HG03025 (cell line): ENCODE data around the gene FAM107B.
"Not testable (repeated sequence)": the region's sequence is repeated elsewhere in the genome, so short reads cannot be mapped to it uniquely, and the experiment has no call there.

Experiments used
- ATAC-seq: cut with Tn5 transposase; IDR thresholded peaks from one replicate; pipeline ENCODE4 v1.9.1; 2021; ENCODE audit warnings: mild to moderate bottlenecking, moderate library complexity; ENCODE audit not compliant: unreplicated experiment, low FRiP score

The FAM107B gene

GRCh38 chr10:14648005-14648765 lies 126.5 kb downstream of the FAM107B start:
- ATAC-seq, result peak; percentile 98

- ATAC-seq, result no peak
Measured at GRCh38 chr10:14645239-14645960, 129.3 kb downstream of the FAM107B start.

- no peak for ATAC-seq
Measured at GRCh38 chr10:14639637-14640036, 135.1 kb downstream of the FAM107B start.

- no peak for ATAC-seq
Measured at GRCh38 chr10:14635043-14635710, 139.5 kb downstream of the FAM107B start.

DNA sequence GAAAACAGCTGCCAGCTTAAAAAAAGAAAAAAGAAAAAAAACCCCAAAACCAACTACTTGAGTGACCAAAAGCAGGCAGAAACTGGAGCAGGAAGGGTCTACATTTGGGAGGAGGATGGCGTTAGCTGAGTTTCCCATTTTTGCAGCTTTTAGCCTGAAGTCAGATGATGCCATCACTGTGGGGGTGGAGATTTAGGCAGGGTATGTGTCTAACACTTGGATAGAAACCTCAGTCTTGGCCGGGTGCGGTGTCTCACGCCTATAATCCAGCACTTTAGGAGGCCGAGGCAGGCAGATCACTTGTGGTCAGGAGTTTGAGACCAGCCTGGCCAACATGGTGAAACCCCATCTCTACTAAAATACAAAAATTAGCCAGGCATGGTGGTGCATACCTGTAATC lies 140.1 kb downstream of the FAM107B start:
- ATAC-seq, result not testable (repeated sequence)

DNA sequence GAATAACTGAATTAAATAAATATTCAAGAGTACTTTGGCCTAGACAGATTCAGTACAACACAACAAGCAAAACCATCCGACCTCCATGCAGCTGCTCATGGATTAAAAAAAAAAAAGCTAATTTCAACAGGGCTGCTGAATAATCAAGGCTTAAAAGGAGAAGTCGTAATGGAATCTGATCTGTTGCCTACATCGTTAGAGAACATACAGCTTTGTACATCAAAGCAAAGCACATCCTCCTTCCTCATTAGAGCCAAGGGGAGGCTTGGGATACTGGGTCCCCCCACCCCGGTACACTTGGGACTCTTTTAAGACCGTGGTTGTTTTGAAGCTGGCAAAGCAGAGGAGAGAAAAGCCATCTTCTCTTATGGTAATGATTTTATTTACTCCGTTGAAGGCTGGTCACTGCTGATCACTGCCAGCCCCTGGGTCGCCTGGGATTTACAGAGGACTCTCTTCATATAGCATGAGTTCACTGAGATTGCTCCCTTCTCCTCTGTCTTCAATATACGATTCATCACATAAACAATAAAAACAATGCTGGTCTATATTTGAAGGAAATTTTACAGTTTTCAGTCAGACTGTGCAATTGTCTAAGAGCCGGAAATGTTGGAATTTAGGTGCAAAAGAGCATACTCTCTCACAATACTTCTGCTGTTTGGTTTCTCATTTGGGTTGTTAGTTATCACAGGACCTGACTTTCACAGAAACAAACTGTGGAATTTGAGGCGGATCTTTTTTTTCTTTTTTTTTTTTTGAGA lies 148.8 kb downstream of the FAM107B start:
- ATAC-seq, result no peak

DNA sequence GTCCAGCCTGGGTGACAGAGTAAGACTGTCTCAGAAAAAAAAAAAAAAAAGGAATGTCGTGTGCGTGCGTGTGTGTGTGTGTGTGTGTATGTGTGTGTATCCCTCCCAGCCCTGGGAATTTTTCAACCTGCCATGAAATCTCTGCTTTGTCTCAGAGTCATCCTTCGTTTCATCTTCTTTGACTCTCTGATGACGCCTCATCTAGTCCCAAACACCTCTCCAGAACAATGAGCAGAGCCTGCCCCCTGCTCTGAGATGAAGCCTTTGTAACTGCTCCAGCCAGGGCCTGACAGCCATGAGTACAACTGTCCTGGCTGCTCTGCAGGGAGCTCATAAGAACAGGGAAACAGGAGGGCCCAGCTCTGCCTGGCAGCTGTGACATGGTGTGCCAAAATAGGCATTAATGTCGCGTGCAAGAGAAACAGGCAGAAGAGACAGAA lies 149.5 kb downstream of the FAM107B start:
- ATAC-seq, result no peak

DNA sequence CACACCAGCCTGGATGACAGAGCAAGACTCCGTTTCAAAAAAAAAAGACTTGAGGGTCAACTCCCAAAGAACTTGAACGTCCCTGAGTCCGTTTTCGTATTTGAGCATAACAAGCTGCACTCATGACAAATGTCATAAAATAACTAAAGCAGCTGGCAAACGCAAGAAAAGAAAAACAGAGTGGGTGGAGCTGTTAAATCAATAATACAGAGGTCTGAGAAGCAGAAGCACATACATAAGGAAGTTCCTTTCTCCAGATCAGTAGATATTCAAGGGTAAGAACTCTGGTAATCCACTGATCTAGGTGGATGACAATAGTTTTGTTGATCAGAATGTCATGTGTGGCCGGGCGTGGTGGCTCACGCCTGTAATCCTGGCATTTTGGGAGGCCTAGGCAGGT lies 150.1 kb downstream of the FAM107B start:
- no peak for ATAC-seq

- ATAC-seq, result no peak
Measured at GRCh38 chr10:14623931-14624330, 150.8 kb downstream of the FAM107B start.

DNA sequence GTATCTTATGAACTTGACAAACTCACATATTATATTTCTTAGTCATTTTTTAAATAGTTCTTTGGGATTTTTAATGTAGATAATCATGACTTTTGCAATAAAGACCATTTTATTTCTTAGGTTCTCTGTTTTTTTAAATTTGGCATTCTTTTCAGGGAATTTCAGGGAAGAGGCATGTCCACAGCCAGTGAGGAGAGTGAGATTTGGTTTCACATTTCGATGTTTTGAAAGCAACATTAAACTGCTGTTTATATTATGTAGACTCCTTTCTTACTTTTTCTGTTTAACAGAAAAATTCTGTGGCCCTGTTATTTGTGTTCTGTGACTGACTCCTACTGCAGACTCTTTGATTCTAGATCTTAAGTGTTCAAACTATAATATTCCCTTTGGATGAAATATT lies 153.7 kb downstream of the FAM107B start:
- ATAC-seq, result no peak

GRCh38 chr10:14618674-14619073 lies 156.0 kb downstream of the FAM107B start:
- ATAC-seq, result no peak

- no peak for ATAC-seq
Measured at GRCh38 chr10:14617852-14618251, 156.8 kb downstream of the FAM107B start.

GRCh38 chr10:14616955-14617730 lies 157.6 kb downstream of the FAM107B start:
- no peak for ATAC-seq

- ATAC-seq, result no peak
Measured at GRCh38 chr10:14616465-14616864, 158.2 kb downstream of the FAM107B start.

GRCh38 chr10:14613588-14613920 lies 161.1 kb downstream of the FAM107B start:
- ATAC-seq, result no peak

- ATAC-seq, result no peak
Measured at GRCh38 chr10:14612873-14613587, 161.7 kb downstream of the FAM107B start.

DNA sequence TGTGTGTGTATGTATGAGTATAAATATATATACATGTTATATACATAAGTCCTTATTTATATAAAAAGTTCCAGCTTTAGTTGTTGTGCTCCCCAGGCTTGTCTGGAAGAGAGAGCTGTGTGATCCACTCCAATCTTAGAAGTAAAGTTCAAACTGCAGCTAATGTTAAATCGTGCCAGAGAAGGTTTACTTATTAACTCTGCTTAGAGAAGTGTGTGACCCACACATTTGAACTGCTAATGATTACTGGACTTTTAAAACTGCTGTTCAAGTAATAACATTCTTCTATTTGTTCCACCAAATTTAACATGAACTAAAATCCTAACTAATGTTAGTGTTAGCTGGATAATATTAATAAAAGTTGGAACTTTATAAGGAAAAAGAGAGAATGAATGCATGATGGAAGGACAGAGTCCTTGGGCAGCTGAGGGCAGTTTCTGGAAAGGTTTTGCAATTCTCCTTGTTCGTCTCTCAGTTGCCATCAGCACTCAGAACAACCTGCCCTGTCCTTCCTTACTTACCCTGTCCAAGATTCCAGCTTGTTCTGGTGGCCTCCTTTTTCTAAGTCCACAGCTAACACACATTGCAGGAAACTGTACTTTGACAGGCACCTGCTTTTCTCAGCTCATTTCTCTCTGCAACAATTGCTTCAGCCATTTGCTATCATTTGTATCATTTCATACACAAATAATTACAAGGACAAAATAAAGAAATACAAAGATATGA lies 162.6 kb downstream of the FAM107B start:
- ATAC-seq, result no peak

GRCh38 chr10:14609178-14609577 lies 165.5 kb downstream of the FAM107B start:
- ATAC-seq, result no peak
